NCI-H2196 treated with DMSO at 0.1 percent for 48 hours (cell line): ENCODE results near the gene BSN.
A peak's percentile ranks its signal among the peaks of the same experiment; 100 is the strongest.

Experiments
- DNase-seq: peaks from one replicate; lab custom pipeline; 2025; ENCODE audit not compliant: unreplicated experiment; lab: John Stamatoyannopoulos, UW

The BSN gene

DNA sequence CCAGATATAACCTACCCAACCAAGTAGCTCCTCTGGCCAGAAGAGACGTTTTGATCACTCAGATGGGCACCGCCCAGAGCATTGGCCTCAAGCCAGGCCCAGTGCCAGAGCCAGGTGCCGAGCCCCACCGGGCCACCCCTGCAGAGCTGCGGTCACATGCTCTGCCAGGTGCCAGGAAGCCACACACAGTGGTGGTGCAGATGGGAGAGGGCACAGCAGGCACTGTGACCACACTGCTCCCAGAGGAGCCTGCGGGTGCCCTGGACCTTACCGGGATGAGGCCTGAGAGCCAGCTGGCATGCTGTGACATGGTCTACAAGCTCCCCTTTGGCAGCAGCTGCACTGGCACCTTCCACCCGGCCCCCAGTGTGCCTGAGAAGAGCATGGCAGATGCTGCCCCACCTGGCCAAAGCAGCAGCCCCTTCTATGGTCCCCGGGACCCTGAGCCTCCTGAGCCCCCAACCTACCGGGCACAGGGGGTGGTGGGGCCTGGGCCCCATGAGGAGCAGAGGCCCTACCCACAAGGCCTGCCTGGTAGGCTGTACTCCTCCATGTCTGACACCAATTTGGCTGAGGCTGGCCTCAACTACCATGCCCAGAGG lies 100.8 kb downstream of the BSN start:
- peak; percentile 59 for DNase-seq

DNA sequence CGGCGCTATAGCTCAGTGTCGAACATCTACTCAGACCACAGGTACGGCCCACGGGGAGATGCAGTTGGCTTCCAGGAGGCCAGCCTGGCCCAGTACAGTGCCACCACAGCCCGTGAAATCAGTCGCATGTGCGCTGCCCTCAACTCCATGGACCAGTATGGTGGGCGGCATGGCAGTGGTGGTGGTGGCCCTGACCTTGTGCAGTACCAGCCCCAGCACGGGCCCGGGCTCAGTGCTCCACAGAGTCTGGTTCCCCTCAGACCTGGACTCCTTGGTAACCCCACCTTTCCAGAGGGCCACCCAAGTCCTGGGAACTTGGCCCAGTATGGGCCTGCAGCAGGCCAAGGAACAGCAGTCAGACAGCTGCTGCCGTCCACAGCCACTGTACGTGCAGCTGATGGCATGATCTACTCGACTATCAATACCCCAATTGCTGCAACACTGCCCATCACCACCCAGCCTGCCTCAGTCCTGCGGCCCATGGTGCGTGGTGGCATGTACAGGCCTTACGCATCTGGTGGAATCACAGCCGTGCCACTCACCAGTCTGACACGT lies 101.5 kb downstream of the BSN start:
- no peak for DNase-seq

DNA sequence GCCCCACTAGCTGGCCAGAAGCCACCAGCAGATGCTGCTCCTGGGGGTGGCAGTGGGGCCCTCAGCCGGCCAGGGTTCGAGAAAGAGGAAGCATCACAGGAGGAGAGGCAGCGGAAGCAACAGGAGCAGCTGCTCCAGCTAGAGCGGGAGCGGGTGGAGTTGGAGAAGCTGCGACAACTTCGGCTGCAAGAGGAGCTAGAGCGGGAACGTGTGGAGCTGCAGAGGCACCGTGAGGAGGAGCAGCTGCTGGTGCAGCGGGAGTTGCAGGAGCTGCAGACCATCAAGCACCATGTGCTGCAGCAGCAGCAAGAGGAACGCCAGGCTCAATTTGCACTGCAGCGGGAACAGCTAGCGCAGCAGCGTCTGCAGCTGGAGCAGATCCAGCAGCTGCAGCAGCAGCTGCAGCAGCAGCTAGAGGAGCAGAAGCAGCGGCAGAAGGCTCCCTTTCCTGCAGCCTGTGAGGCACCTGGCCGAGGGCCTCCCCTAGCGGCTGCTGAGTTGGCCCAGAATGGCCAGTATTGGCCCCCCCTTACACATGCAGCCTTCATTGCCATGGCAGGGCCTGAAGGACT lies 102.3 kb downstream of the BSN start:
- no peak for DNase-seq

DNA sequence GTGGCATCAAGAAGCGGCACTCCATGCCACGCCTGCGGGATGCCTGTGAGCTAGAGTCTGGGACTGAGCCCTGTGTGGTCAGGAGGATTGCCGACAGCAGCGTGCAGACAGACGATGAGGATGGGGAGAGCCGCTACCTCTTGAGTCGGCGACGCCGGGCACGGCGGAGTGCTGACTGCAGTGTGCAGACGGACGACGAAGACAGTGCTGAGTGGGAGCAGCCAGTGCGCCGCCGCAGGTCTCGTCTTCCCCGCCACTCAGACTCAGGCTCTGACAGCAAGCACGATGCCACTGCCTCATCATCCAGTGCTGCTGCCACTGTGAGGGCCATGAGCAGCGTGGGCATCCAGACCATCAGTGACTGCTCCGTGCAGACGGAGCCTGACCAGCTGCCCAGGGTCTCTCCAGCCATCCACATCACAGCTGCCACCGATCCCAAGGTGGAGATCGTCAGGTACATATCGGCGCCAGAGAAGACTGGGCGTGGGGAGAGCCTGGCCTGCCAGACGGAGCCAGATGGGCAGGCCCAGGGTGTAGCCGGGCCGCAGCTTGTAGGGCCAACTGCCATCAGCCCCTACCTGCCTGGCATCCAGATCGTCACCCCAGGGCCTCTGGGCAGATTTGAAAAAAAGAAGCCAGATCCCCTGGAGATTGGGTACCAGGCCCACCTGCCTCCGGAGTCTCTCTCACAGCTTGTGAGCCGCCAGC lies 103.1 kb downstream of the BSN start:
- no peak for DNase-seq

DNA sequence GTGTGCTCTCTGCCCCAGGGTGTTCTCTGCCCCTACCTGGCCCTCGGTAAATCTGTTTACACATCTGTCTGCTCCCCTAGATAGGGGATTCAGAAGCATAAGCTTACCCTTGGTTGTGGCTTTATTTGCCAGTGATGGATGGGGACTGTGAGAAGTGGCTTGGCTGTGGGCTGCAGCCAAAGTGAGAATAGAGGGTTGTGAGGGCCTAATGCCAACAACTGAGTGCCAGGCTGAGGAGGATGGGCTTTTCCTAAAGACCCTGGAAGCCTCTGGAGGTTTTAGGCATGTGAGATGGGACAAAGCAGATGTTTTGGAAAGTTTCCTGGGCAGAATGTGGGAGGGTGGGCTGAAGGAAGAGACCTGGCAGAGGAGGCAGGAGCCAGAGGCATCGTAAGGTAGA lies 104.4 kb downstream of the BSN start:
- no peak for DNase-seq

DNA sequence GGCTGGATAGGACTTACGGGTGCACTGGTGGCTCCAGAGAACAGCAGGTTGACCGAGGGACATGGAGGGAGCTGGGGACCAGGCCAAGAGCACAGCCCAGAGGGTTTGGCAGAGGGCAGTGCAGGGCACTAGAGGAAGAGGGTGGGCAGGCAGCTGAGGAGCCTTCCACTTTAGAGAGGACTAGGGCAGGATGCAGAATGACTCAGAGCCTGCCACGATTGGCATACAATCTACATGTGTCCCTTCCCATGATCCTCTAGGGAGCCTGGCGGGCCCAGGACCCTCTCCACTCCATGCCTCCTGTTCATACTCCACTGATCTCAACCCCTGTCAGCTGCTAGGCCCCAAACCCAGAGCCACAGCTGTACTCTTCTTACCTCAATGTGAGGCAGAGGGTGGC lies 105.5 kb downstream of the BSN start:
- no peak for DNase-seq

DNA sequence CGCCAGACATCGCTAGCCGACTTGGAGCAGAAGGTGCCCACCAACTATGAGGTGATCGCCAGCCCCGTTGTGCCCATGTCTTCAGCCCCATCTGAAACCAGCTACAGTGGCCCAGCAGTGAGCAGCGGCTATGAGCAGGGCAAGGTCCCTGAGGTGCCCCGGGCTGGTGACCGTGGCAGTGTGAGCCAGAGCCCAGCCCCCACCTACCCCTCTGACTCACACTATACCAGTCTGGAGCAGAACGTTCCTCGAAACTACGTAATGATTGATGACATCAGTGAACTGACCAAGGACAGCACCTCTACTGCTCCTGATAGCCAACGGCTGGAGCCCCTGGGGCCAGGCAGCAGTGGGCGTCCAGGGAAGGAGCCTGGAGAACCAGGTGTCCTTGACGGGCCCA lies 107.0 kb downstream of the BSN start:
- DNase-seq, result no peak

DNA sequence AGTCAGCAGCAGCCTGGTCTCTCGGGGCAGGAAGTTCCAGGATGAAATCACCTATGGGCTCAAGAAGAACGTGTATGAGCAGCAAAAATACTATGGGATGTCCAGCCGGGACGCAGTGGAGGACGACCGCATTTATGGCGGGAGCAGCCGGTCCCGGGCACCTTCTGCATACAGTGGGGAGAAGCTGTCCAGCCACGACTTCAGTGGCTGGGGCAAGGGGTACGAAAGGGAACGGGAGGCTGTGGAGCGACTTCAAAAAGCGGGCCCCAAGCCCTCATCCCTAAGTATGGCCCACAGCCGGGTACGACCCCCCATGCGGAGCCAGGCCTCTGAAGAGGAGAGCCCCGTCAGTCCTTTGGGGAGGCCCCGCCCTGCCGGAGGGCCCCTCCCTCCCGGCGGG lies 107.7 kb downstream of the BSN start:
- DNase-seq, result no peak

DNA sequence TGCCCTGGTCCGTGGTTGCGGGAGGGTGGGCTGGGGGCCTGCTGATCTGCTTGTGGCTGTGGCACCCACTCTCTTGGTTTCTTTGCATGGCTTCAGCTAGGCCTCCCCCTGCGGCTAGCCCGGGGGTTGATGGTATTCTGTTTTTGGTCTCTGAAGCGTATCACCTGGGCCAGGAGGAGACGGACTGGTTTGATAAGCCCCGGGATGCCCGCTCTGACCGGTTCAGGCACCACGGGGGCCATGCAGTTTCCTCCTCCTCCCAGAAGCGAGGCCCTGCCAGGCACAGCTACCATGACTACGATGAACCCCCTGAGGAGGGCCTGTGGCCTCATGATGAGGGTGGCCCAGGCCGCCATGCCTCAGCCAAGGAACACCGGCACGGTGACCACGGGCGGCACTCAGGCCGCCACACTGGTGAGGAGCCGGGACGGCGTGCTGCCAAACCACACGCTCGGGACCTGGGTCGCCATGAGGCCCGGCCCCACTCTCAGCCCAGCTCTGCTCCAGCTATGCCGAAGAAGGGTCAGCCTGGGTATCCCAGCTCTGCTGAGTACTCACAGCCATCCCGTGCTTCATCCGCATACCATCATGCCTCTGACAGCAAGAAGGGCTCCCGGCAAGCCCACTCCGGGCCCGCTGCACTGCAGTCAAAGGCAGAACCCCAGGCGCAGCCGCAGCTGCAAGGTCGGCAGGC lies 108.6 kb downstream of the BSN start:
- DNase-seq, result no peak

DNA sequence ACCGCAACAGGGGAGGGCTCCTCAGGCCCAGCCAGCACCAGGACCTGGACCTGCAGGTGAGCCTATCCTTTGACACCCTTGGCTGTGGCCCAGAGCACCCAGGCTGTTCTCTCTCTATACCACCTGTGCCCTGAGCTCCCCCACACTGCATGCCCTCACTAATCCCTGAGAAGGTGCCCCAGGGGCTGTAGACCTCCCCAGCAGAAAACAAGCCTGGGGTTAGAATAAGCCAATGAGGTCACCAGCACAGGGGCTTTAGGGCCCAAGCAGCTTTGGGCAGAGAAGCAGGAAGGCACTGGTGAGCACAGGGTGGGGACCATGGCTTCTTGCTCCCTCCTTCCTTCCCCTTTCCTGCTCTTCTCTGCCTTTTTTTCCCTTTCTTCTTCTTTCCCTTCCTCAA lies 109.6 kb downstream of the BSN start:
- DNase-seq, result no peak

DNA sequence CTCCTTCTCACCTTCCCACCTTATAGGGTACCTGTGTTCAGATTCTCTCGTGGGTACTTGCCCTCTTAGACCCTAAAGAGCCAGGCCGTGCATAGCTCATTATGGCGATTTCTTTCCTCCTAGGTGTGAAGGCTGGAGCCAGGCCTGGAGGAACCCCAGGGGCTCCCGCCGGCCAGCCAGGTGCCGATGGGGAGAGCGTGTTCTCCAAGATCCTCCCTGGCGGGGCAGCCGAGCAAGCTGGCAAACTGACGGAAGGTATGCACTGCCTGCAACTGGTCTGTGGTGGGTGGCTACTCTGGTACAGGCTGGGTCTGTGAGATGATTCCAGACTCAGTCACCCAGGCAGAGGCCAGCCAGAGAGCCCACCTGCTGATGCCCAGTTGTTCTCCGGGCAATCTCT lies 110.0 kb downstream of the BSN start:
- DNase-seq, result no peak

DNA sequence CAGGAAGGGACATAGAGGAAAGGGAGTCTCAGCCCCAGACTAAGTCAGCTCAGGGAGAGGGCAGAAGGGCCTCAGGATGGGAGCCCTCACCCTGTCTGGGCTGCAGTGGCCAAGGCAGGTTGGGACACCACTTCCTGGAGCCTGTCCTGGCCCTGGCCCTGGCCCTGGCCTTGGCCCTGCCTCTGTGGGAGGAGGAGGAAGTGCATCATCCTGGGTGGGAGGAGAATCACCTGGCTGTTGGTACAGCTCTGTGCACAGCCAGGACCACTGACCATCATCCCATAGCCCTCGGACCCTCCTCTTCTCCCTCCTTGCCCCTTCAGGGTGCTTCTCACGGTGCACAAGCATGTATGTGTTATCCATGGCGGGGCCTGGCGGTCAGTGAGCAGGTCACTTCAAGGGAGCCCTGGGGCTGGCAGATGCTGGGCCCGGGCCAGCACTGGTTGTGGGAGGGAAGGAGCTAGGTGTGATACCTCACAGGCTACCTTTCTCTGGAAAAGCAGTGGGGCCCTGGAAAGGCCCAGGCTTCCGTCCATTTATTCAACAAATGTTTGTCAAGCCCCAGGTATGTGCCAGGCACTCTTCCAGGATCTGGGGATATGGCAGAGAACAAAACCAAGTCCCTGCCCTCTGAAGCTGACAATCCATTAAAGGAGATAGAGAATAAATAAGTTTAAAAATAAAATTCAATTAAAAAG lies 111.7 kb downstream of the BSN start:
- DNase-seq, result no peak

DNA sequence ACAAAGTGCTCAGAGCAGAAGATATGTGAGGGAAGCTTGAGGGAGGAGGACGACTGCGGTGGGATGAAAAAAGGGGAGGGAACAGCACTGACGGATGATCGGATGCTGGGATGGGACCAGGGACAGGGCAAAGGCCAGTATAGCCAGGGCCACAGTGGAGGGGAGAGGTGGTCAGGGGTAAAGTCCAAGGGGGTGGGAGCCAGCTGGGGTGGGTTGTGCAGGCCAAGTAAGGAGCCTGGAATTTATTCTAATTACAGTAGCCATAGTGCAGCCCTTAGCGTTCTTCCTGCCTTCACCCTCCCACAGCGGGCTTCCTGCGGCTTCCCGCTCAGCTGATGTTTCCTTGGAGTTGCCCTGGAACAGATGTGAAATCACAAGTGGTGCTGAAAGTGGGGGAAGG lies 112.3 kb downstream of the BSN start:
- DNase-seq, result no peak

DNA sequence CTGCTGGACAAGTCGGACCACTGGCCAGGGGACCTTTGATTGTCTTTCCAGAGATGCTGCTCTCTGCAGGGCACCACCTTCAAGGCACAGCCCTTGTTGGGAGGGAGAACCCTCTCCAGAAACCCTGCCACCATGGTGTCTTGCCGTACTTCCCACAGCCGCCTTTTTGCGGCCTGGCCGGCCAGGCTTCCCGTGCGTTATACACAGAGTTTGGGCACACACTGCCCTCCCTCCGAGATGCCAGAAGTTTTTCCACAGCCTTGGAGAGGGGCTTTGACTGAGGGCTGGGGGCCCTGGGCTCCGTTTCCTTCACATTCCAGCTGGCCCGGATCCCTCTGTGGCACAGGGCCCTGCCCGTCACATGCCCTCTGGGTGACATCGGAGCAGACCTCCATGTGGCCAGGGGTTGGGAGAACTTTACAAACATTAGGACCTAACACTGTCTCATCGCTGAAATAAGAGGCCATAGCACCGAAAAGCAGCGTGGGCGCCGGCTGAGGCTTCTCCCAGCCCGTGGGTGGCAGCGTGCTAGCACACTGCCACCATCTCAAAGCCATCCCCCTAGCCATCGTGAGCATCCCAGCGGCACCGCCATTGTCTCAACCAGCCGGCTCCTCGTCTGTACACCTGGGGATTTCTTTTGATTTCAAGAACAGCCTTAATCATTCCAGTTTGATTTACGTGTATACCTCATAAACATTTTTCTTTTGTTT lies 113.6 kb downstream of the BSN start:
- no peak for DNase-seq

DNA sequence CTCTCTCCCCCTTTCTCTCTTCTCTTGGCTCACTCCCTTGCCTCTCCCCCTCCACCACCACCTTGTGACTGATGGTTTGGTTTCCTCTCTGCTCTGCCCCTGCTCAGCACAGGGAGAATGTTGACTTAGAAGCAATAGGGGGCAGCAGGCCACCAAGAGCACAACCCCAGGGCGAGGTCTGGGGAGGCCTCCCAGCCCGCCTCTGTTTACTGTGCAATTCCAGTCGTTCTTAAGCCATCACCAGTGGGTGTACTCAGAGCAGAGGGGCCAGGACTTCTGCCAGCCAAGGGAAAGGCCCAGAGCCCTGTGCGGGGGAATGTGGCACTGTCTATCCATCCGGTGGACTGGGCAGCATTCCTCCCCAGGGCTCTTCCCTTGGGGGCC lies 114.1 kb downstream of the BSN start:
- DNase-seq, result no peak

DNA sequence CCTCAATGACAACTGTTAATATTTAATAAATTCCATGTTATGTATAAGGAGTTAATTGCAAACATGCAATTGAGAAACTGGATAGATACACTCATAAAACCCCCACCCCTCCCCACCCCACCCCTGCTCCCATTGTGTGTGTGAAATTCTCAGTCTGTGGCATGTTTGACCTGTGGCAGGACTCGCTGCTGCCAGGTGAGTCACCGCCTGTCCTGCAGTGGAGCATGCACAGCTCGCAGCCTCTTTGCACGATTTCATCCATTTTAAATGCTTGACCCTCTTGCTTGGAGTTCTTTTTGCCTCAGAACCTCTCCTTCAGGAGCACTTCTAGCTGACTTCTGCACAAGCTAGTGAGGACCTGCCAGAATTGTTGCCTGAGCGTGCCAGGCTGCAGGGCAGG lies 114.6 kb downstream of the BSN start:
- DNase-seq, result no peak

DNA sequence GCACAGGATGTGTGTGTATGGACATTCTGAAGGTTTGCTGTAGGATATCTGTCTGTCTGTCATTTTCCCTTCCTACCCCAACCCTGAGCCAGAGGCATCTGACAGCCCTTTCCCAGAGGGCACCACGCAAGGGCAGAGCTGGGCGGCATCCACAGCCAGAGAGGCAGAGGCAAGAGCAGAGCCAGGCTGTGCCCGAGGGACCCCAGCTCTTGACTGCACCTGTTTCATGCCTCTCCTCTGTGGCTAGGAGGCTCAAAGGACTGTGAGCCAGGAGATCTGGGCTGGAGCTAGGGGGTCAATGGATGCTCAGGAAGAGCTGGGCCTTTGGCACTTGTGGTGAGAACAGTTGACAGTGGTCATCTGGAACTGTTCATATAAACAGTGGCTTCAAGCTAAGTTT lies 115.1 kb downstream of the BSN start:
- no peak for DNase-seq

DNA sequence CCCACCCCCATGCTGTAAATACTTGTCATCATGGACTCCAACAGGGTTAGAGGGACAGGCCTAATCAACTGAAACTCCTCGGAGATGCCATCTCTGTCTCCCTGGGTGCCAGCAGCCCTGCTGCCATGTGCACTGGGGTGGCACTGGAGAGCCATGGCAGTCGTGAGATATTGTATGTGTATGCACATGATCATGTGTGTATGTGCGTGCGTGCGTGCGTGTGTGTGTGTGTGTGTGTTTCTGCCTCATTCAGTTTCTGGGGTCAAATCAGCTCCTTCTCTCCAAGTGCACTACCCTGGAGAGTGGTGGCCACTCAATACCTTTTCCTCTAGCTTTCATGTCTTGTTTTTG lies 116.6 kb downstream of the BSN start:
- DNase-seq, result no peak

DNA sequence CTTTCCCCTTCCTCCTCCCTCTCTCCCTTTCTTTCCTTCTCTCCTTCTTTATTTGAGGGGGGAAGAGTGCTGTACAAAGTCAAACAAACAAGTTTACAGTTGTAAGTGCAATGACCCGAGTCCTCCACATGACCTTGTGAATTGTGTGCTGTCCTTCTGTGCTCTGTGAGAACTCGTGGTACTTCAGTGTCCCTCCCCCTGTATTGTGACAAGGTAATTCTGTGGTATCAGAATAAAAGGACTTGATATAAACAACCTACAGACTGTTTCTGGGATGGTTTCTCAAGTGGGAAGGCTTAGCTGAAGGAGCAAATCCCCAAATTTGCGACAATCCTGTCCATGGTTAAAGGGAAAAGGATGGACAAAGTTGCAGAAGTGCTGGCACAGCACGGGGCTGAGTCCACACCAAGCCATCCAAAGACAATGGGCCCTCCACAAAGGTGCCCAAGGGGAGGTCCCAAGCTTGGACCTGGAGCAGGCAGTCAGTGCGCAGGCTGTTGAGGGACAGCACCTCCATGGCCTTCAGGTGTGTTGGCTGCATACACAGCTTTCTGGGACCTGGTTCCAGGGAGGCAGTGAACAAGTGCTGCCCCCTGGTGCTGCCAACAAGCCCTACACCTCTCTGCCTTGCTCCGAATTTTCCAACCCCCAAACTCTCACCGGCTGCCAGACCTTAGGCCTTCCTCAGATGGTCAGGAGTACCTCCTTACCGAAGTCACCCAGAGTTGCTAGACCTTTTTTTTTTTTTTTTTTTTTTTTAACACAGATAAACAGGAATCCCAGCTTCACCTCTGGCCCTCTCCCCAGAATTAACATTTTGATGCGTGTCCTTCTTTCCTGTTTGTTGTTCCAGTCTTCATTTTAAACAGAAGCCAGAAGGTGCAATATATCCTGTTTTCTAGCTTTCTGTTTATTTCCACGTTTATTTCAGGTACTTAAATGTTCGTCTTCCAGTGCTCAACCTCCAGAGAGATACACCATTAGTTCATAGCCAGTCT lies 117.3 kb downstream of the BSN start:
- DNase-seq, result no peak
